K562 (cell line): ENCODE measurements around the gene CLIC1. TPM values are rescaled to one million over a fixed set of nuclear protein-coding genes. Genes with fewer than 3 reads are reported as not detected.

ENCODE experiments used
- NCOA6 ChIP-seq: fragments of 450-650 bp; IDR thresholded peaks from 2 replicates; pipeline ENCODE4 v1.6.1; 2017; ENCODE audit warnings: mild to moderate bottlenecking
- NR3C1 ChIP-seq: sonication (generic); formaldehyde crosslinking; IDR thresholded peaks from 2 replicates; pipeline ENCODE4 v1.8.1; 2022; ENCODE audit warnings: missing genetic modification reagents
- RAD51 ChIP-seq: fragments of 450-650 bp; IDR thresholded peaks from 2 replicates; pipeline ENCODE4 v1.7.1; 2016; ENCODE audit warnings: low read depth, mild to moderate bottlenecking, borderline replicate concordance
- RBM15 ChIP-seq: fragments of 200-400 bp; formaldehyde crosslinking; IDR thresholded peaks from 2 replicates; pipeline ENCODE4 v1.6.1; 2018; ENCODE audit warnings: mild to moderate bottlenecking, low read length, moderate library complexity; ENCODE audit not compliant: insufficient read depth
- SMAD3 ChIP-seq: fragments of 450-650 bp; formaldehyde crosslinking; conservative IDR thresholded peaks from 2 replicates; pipeline ENCODE4 v1.4.0; 2020; ENCODE audit warnings: mild to moderate bottlenecking
- TGIF2 ChIP-seq: sonication (generic); formaldehyde crosslinking; IDR thresholded peaks from 2 replicates; pipeline ENCODE4 v1.8.1; 2022; ENCODE audit warnings: mild to moderate bottlenecking, missing genetic modification reagents, moderate library complexity
- THAP12 ChIP-seq: fragments of 250-450 bp; sonication (Bioruptor Pico); IDR thresholded peaks from 2 replicates; pipeline ENCODE4 v1.9.0; 2021; ENCODE audit warnings: mild to moderate bottlenecking, inconsistent platforms
- UBTF ChIP-seq, 2 experiments: IDR thresholded peaks; 2 replicates each; pipeline ENCODE4 v1.6.1; 2012; ENCODE audit warnings: improper control_type of control experiment in 2 of 2, low read depth in 2 of 2, low read length in 2 of 2, borderline replicate concordance in 1 of 2
- ZFP91 ChIP-seq: sonication (generic); formaldehyde crosslinking; IDR thresholded peaks from 2 replicates; pipeline ENCODE4 v1.8.0; 2022; ENCODE audit warnings: mild to moderate bottlenecking, missing genetic modification reagents
- ZMIZ1 ChIP-seq, 2 experiments: fragments of 150-350 bp in 1 of 2; IDR thresholded peaks; 2 replicates each; pipeline ENCODE4 v1.6.1; 2012 to 2016; ENCODE audit warnings: low read depth in 2 of 2, low read length in 2 of 2, mild to moderate bottlenecking in 1 of 2, moderate library complexity in 1 of 2
- ZNF592 ChIP-seq: fragments of 450-650 bp; IDR thresholded peaks from 2 replicates; pipeline ENCODE4 v1.6.1; 2017; ENCODE audit warnings: antibody characterized with exemption, mild to moderate bottlenecking
- polyA plus RNA-seq, 8 experiments: library from polyadenylated mRNA; depleted of rRNA in 4 of 8; stranded (reverse) in 5 of 8; unstranded in 3 of 8; fragments of >200 nt; fragmentation: Nextera tagmentation in 2 of 8; fragmentation: Illumina TruSeq in 1 of 8; extraction: Ambion mirVana in 2 of 8; extraction: Trizol in 1 of 8; gene quantifications; 2 replicates each; pipeline versions ENCODE4 v1.2.1 to v1.2.3, GENCODE V29; 2011 to 2014; ENCODE audit warnings: inconsistent platforms in 1 of 8, missing spikeins in 1 of 8
- total RNA-seq, 7 experiments: library from RNA; depleted of rRNA in 6 of 7; stranded (reverse); fragments of >200 nt in 6 of 7; fragmentation: Illumina TruSeq in 2 of 7; extraction: Trizol in 2 of 7; gene quantifications; 2 replicates each; pipeline versions ENCODE4 v1.2.1 to v1.2.3, GENCODE V29; 2011 to 2021; ENCODE audit warnings: low replicate concordance in 1 of 7

CLIC1 gene
- total and polyA plus RNA-seq, 9 of the 15 experiments (the other 6 are each of a cell fraction or from before 2014, with no cell fraction given): 1,267 to 2,419 (median 1,808) TPM

GRCh38 chr6:31723245-31723979 is 12.9 kb downstream of the CLIC1 start, which contains the start of gene MPIG6B (continued):
- no peak for TF ChIP-seq ZMIZ1 (IDR thresholded peaks at IDR 0.05; ENCODE audit: low read depth in 2 of 2, low read length in 2 of 2)
- TF ChIP-seq RBM15: no peak
- TF ChIP-seq NR3C1 (CRISPR knock-in tag): no peak
- no peak for TF ChIP-seq ZNF592
- TF ChIP-seq UBTF (IDR thresholded peaks at IDR 0.05; ENCODE audit: borderline replicate concordance in 1 of 2, low read depth in 2 of 2, low read length in 2 of 2): no peak
- TF ChIP-seq ZFP91 (CRISPR knock-in tag): no peak
- no peak for TF ChIP-seq SMAD3
- no peak for TF ChIP-seq TGIF2 (CRISPR knock-in tag)
- TF ChIP-seq THAP12 (CRISPR knock-in tag): peak; percentile 66; the same call in 1 of the 2 replicates
- no peak for TF ChIP-seq NCOA6
- no peak for TF ChIP-seq RAD51
